Stimulated activated CD8-positive, alpha-beta memory T cell treated with anti-CD3 and anti-CD28 coated beads, Interleukin-4, amount 100 ng/mL, for 24 hours (primary cell): Measurements from ENCODE around the gene NDEL1.

ENCODE experiments used
- DNase-seq: peaks from one replicate; pipeline ENCODE4 v3.0.0-alpha.2; 2020; ENCODE audit warnings: low read depth

The NDEL1 gene

GRCh38 chr17:8503368-8503767, 67.7 kb downstream of the NDEL1 start:
- no peak for DNase-seq

- no peak for DNase-seq
Measured at GRCh38 chr17:8503807-8504206, 68.1 kb downstream of the NDEL1 start.

GRCh38 chr17:8504460-8505207, 69.0 kb downstream of the NDEL1 start:
- DNase-seq: no peak

GRCh38 chr17:8506145-8506544, 70.5 kb downstream of the NDEL1 start:
- no peak for DNase-seq

GRCh38 chr17:8514801-8515200, 79.1 kb downstream of the NDEL1 start:
- no peak for DNase-seq
